GM18526 (cell line): Measurements from ENCODE around the gene AGPAT3.

Experiments
- POLR2A ChIP-seq: IDR thresholded peaks from 3 replicates; pipeline ENCODE4 v1.6.1; 2011; ENCODE audit not compliant: insufficient read length; ENCODE audit errors: extremely low read depth

AGPAT3 gene

DNA sequence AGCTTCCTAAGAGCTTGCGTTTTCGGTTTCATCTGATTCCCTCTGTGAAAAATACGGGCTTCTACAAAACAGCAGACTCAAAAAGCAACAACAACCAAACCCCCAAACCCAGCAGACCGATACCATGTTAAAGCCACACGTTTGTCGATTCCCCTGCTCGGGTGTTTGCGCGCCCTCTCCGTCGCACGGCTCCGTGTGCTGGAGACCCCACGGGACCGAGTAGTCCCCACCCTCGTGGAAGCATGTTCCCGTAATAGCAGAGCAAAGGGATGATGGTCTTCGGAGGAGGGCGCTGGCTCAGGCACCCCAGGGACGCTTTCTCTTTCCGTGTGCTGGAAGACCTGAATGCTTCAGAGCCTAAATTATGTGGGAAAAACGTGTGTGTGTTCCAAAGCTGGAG is 42.7 kb downstream of the AGPAT3 start:
- no peak for TF ChIP-seq POLR2A

DNA sequence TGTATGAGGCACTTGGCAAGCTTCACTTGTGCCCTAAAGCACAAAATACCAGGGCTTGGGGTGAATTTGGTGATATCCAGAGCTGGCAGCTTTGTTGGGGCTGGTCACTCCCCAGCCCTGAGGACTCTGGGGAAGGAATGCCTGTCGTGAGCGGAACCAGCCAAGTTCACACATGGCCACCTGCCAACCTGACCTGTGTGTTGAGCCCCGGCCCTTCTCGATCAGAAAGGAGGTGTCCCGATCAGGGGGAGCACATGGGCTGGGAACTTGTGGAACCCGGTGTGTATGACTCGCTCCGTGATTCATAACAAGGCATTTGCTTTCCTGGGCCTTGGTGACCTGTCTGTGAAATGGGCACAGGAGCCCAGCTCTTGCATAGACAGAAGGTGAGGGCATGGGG is 43.1 kb downstream of the AGPAT3 start:
- no peak for TF ChIP-seq POLR2A

DNA sequence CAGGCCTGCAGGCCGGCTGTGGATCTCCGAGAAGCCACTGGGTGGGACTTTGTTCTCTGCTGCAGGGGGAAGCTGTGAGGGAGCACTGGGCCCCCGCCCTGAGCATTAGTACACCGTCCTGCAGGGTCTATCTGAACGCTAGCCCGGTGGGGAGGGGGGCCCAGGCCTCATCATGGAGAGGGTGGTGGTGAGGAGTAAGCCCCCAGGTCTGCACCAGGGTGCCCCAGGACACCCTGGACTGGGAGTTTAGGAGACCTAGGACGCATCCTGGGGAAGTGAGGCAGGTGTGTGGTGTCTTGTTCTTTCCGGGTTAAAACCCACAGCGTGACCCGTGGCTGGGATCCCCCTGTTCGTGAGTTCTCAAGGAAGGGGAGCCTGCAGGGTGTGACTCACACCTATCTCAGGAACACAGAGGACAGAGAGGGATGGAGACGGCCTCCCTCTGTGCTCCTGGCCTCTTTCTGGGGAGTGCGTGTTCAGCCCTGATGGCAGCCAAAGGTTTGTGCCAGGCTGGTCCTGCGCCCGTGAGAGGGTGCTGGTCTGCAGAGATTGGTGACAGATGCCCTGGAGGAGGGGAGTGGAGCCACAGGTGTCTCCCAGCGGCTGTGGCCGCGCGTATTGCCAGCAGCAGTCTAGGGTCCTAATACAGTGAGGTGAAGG is 44.8 kb downstream of the AGPAT3 start:
- no peak for TF ChIP-seq POLR2A

DNA sequence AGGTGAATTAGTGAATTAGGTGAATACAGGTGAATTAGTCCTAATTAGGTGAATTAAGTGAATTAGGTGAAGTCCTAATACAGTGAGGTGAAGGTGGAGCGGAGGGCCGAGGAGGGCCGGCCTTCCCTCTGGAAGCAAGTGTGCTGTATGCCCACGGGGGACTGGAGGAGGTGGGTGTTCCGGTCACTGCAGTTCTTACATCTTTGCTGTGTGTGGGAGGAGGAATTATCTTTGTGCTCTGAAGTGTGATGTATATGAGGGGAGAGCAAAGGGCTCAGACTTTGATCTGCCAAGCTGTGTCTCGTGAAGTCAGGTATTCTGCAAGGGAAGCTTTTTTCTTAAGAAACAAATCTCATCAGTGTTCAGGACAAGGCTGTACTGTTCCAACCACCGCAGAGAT is 45.4 kb downstream of the AGPAT3 start:
- no peak for TF ChIP-seq POLR2A

DNA sequence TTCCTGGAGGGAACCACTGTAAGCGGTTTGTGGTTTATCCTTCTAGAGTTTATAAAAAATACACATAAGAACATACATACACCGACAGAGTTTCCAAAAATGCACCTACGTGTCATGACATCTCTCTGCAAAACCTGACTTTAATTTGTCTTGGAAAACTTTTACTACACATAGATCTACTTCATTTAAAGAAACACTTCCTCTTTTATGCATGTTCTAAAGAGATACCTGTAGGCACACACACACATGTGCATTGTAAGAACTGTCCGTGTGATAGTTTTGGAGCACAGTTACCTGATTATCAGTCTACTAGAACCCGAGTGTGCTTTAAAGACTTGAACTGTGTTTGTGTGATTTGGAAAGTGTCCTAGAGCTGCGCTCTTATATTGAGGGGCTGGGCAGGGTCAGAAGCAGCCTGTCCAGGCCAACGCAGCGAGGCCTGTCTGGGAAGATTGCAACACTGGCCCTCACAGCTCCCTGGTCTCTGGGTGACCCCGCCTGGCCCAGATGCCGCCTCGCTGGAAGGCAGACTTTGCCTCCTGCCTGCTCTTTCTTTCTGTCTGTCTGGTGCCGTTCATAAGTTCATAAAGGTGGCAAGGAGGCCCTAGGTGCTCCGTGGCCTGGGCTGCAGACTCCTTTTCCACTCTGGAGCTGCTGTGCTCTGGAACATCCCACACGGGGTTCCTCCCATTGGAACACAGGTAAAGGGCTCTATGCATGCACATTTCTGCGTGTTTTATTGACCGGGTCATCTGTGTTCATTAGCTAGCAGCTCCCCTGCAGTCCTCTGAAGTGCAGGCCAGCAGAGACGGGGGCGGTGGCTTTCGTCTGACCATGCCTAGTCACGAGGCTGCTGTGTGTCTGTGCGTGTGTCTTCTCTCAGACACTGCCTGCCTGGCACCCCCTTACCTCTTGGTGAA is 46.3 kb downstream of the AGPAT3 start:
- no peak for TF ChIP-seq POLR2A

DNA sequence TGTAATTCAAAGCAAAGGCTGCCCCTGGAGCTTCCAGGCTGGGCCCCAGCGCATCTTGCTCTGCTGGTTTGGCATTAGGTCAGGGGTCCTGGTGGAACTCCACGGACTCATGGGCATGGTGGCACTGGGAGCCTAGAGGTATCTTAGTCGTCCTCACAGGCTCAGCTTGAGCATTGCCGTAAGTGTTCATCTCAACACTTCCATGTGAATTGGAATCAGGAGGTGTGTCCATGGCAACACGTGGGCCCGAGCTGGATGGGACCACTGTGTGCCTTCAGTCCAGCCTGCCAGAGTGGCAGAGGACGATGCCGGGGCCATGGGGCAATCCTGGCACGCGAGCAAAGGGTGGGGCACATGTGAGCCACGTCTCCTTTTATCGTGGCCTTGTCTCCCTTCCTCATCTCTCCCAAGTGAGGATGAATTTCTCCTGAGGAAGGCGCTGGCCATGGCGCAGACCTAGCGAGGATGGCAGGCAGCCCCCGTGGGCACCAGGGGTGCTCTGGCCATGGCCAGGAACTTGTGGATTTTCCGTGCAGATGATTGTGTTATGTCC is 47.0 kb downstream of the AGPAT3 start:
- no peak for TF ChIP-seq POLR2A

DNA sequence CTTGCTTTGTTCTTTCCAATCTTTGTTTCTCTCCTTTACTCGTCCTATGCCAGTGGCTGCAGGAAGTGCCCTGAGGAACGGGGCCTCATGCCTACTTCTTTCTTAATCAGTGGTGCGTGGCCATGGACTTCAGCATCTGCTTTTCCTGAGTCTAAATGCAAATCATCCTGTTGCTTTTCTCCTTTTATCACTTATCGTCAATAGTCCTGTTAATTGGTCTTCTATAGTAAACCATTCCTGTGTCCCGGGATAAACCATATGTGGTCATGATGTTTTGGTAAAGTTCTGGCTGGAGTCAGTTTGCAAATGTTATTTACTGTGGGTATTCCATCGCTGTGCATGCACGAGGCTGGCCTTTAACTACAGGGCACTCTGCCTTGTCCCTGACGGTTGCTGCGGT is 47.5 kb downstream of the AGPAT3 start:
- TF ChIP-seq POLR2A: no peak

DNA sequence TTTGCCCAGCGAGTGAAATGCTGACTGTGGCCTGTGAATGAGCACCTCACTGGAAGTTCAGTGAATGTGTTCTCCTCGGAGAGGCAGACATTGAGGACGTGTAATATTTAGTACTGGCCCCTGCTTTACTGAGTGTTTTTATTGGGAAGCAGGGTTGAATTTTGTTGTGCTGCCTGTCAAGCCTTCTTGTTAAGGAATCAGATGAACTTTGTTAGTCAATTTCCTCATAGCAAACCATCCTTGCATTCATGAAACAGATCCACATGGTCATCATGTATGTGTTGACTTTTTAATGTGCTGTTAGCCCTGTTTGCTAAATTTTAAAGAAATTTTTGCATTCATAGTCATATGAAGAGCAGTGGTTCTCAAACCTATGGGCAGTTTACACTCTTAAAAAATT is 47.9 kb downstream of the AGPAT3 start:
- TF ChIP-seq POLR2A: no peak

DNA sequence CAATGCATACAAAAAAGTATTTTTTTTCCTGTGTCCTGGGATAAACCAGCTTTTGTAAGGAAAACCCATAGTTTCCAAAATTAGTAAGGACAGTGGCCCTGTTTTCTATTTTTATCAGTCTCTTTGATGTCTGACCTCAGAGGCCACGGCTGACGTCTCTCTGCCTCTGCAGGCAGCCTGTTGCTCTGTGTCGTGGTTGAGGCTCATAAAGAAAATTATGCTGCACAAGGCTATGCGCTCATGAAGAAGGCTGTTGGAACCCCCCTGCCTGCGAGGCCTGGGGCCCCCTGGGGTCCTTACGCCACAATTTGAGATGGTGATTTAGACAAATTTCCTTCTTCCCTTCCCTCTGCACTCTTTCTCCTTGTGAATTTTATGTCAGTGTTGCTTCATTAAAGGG is 48.9 kb downstream of the AGPAT3 start:
- TF ChIP-seq POLR2A: no peak

DNA sequence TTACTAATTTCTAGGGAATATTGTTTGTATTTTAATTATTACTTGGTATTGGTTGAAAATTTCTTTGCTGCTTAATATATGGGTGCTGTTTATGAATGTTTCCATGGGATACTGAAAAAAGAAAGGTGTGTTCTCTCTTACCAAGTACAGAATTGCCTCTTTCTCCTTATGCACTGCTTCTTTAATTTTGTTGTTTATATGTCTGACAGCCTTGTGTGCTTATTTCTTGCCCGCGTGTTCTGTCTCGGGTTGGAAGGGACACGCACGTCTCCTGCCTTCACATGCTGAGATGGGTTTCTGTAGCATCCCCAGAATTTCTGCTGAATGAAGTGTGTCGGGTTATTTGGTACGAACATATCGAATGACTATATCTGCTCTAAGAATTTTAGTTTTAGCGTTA is 51.1 kb downstream of the AGPAT3 start:
- no peak for TF ChIP-seq POLR2A

DNA sequence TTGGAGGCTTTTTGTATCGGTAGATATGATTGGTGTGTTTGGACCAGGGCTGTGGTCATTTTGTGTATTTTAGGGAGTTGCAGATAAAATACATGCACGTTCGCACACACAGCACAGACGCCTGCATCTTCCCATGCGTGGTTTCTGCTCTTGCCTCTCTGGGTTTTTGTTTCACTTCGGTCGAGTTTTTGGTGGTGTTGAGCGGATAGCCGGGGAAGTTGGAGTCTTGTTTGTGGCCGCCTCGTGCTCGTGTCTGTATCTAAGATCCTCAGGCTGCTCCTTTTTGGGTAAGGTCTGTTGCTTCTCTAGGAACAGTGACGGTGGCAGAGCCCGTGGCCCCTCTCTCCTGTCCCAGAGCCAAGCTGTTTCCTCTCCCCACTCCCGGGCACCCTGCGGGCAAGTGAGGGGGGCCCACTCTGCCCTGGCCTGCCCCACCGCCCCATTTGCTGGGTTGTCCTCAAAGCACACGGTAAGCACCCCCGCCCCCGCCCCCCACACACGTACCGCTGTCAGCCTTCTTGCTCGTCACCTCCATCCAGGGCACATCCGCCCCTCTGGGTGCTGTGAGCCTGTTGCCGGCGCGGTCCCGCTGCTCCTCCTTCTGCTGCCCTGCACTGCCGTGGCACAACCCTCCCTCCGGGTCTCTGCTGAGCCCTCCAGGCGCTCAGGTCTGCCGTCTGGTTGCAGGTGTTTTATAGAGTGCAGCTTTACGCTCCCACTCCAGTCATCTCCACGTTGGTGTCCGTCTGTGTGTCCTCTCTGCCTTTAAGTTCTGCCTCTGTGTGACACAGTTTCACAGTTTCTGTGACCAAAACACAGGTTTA is 51.9 kb downstream of the AGPAT3 start:
- peak; percentile 14 for TF ChIP-seq POLR2A

DNA sequence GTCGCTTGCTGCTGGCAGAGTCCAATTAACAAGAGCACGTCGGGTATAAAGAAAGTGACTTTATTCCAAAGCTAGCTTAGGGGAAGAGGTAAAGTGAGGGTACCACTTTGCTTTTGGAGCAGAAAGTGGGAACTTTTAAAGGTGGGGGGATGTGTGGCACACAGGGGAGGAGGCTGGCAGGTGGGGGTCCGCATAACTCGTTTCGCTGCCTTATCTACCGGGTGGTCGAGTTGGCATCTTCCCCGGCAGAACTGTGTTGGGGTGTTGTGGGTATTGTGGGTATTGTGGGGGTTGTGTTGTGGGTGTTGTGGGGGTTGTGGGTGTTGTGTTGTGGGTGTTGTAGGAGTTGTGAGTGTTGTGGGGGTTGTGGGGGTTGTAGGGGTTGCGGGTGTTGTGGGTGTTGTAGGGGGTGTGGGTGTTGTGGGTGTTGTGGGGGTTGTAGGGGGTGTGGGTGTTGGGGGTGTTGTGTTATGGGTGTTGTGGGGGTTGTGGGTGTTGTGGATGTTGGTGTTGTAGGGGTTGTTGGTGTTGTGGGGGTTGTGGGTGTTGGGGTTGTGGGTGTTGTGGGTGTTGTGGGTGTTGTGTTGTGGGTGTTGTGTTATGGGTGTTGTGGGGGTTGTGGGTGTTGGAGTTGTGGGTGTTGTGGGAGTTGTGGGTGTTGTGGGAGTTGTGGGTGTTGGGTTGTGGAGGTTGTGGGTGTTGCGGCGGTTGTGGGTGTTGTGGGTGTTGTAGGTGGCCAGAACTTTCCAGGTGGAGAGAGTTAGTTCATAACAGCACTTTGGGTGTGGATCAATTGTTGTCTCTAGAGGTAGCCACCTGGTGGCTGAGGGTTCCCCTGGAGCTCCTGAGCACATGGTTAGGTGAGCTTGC is 52.7 kb downstream of the AGPAT3 start:
- no peak for TF ChIP-seq POLR2A

DNA sequence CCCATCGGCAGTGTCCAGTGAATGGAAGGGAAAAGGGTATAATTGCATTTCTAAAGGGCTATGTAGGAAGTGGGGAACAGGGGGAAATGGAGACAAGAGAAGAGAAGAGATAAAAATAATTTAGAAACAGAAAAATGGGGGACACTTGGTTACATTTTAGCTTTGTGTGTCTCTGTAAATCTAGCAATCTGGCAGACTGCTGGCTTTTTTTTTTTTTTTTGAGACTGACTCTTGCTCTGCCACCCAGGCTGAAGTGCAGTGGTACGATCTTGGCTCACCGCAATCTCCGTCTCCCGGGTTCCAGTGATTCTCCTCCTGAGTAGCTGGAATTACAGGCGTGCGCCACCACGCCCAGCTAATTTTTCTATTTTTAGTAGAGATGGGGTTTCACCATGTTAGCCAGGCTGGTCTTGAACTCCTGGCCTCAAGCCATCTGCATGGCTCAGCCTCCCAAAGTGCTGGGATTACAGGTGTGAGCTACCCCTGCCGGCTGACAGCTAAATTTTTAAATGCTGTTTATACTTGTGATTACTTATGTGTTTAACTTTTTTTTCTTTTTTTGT is 53.4 kb downstream of the AGPAT3 start:
- TF ChIP-seq POLR2A: no peak

DNA sequence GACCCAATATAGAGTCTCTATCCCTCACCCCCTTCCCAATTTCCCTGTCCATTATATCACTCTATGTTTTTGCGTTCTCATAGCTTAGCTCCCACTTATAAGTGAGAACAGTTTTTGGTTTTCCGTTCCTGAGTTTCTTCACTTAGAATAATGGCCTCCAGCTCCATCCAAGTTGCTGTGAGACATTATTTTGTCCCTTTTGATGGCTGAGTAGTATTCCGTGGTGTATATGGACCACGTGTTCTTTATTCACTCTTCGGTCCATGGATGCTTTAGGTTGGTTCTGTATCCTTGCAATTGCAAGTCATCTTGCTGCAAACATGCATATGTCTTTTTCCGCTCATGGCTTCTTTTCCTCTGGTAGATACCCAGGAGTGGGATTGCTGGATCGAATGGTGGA is 54.3 kb downstream of the AGPAT3 start:
- no peak for TF ChIP-seq POLR2A
